HT1080 (cell line): ENCODE results near the gene BAG1. TPM values are rescaled to one million over a fixed set of nuclear protein-coding genes. Genes with fewer than 3 reads are reported as not detected.

Source experiments
- DNase-seq: peaks from one replicate; pipeline ENCODE4 v3.0.0-alpha.2; 2015; ENCODE audit warnings: low read depth
- total RNA-seq: library from RNA; depleted of rRNA; stranded (reverse); fragments of >200 nt; shearing (Covaris generic); gene quantifications from 2 replicates; pipeline ENCODE4 v1.2.3, GENCODE V29; 2014

The BAG1 gene
- total RNA-seq, 1 experiment from 2014 or later, result 65.7 TPM

GRCh38 chr9:33277484-33277883, 13.0 kb upstream of the BAG1 start:
- DNase-seq, result no peak

DNA sequence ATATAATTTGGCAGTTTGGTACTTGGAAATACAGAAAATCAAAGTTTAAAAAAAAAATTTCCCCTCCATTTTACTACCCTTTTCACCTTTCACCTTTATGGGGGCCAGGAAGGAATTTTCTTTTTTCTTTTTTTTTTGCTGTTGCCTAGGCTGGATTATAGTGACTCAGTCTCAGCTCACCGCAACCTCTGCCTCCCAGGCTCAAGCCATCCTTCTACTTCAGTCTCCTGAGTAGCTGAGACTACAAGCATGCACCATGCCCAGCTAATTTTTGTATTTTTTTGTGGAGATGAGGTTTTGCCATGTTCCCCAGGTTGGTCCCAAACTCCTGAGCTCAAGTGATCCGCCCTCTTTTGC, 9.4 kb upstream of the BAG1 start:
- DNase-seq, result peak; percentile 69

DNA sequence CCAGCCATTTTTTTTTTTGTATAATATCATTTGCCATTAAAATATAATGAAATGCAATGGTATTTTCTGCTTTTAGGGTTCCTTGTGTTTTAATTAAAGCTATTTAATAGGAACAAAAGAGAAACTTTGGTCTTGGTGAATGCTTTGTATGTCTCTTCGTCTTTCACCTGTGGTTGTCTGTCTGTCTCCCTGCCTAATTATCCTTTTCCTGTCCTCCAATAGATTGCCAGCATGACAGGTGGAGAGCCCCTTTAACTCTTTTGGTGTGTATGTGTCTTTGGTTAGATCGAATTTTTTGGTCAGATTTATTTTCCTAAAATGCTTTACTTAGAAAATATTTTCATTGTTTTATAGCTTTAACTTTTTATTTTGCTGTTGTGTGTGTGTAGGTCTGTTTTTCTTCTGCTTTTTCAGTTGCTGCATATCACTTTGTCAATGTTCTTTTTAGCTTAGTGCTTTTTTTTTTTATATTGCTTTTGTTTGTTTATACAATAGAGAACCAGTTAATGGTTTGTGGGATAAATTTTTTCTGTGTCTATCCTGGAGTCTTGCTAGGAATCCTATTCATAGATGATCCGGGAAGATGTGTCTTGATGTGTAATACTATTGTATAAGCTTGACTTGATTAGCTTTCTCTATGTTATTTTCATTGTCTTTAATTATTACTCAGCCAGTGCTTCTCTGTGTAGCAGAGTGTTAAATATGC, 8.9 kb upstream of the BAG1 start:
- DNase-seq, result no peak

DNA sequence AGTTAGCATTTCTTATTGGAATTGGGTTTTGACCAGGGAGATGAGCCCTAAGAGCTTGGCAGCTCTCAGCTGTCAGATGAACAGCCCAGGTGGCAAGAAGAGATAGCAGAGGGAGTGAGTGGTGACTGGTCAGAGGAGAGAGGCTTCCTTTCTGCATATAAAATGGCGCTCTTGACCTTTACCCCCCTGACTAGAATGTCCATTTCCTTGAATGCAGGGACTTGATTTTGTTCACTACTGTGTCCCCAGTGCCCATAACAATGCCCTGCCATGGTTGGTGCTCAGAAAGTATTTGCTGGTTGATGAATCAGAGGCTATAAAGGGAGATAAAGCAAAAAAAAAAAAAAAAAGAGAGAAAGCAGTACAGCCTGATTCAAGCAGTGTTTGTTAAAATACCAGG, 7.6 kb upstream of the BAG1 start:
- peak; percentile 20 for DNase-seq

GRCh38 chr9:33270146-33270545, 5.6 kb upstream of the BAG1 start:
- no peak for DNase-seq

DNA sequence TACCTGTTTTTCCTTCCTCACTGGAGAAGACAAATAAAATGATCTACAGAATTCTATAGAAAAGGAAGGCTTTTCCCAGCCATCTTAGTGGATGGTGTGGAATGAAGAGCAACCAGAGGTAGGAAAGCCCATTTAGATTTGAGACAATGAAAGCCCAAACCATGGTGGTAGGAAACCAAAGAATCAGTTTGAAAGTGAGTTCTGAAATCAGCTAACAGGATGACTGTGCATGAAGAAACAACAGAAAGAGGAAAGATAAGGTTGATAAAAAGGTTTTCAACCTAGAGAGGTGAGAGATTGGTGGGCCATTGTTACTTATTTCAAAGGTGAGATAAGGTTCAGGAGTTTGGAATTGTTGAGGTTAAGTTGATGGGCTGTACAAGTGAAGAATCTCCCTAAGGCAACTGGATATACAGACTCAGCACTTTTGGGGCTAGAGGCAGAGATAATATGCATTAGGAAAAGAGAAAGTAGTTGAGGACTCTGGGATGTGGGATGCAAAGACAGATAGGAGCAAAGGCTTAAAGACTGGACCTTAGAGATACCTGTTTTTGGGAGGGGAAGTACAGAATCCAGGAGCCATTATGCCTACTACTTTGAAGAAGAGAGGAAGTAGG, 2.8 kb upstream of the BAG1 start:
- no peak for DNase-seq

DNA sequence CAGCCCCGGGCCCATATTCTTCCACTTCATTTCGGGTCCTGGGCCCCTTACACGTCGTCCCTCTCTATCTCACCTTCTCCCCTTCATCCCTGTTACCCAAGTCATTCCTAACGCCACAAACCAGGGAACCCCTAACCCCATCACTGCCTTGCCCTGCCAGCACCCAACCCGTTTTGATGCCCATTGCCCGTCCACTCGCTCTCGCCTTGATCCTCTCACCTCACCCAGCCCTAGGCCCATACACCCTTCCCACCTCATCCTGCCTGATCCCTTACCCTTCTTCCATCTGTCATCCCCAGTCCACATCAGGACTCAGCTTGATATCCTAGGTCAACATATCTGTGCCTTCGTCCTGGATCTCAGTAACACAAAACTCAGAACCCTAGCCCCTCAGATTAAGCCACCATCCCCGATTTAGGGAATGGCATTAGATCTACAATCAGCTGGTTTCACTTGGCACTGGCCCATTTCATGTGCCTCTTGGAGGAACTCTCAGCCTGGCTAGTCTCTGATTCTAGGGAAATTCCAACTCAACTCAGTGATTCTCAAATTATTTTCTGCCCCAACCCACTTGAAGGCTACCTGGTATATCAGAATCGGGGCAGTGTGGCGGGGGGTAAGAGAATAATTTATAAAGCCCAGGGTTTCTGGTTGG, 830 bp upstream of the BAG1 start:
- DNase-seq, result no peak

DNA sequence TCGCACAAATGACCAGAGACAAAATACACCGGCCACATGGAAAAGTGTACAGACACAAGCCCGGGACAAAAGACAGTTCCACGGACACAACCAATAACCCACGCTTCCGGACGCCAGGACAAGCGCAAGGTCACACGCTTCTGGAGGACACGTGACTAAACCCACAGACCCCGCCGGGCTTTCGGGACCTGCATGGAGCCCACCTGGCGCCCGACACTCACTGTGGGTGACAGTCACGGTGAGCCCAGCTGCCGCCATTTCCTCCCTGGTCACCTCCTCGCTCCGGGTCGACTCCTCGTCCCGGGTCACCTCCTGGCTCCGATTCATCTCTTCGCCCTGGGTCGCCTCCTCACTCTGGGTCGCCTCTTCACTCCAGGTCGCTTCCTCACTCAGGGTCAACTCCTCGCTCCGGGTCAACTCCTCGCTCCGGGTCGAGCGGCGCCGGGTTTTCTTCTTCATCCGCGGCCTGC, 470 bp downstream of the BAG1 start:
- DNase-seq, result peak; percentile 11

- peak; percentile 15 for DNase-seq
These were observed 1.1 kb downstream of the BAG1 start for GRCh38 chr9:33263131-33264002.

DNA sequence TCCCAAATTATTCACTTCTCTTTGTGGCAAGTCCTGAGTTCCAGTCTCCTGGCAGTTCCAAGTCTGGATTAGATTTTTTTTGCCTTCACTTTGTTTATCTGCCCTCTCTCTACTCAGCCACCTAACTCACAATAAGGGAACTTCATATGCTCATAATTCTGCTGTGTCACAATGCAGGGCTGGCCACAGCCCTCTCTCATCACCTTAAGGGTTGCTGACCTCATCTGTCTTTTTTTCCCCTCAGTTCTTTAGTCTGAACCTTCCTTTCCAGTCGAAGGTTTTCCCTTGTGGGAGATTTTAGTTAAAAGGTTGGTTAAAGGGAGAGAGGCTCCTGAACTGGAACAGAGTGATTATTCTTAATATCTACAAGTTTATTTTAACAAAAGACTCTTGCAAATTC, 4.1 kb downstream of the BAG1 start:
- DNase-seq, result no peak

GRCh38 chr9:33257276-33257675, 7.2 kb downstream of the BAG1 start:
- no peak for DNase-seq

DNA sequence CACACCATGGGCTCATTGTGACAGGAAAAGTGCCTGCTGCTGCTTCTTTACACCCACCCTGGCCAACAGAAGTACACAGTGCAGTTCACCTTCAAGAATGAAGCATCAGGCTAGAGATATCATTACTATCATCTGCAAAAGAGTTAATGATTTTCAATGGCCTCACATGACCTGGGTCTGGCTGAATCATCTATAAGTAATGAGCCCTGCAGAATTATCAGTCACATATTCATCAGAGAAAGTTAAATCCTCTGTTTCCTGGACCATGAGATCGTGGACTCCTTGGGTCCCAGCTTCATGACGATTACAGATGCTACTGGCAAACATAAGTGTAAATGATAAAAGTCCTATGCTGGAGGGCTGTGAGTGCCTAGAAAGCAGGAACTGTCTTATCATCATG, 8.3 kb downstream of the BAG1 start:
- no peak for DNase-seq

DNA sequence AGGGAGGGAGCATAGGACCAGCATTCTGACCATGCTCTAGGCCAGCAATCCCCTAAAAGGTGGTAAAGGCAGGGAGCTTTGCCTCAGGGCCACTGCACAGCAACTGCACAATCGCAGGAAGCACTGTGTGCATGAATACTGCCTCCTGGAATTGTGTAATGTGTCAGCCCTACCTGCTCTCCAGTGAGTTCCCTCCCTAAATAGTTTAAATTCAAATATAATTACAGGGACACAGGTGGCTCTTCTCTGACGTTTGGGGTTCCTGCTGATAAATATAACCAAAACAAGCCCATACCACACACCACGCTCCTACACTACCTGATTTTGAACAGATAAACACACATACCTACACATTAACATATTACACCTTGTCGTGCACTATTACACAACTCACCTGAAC, 9.0 kb downstream of the BAG1 start:
- DNase-seq, result no peak

DNA sequence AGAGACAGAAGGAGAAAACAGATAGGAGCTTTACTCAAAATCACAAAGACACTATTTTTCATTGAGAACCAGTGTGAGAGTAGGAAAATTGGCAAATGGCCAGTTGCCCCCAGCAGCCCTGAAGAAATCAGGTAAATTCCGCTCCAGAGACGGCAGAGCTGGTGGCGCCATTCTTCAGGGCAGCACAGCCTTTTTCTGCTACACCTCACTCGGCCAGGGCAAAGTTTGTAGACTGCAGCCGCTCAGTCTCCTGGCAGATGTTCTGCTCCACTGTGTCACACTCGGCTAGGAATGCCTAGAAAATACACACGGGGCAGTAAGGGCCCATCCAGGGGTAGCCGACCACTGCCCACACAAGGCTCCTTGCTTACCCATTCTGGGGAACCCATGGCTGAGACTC, 9.5 kb downstream of the BAG1 start:
- DNase-seq, result no peak

GRCh38 chr9:33254211-33254610, 10.3 kb downstream of the BAG1 start:
- DNase-seq, result no peak

- DNase-seq, result peak; percentile 39
These were observed 14.0 kb downstream of the BAG1 start for GRCh38 chr9:33250458-33250995.

- no peak for DNase-seq
These were observed 14.5 kb downstream of the BAG1 start for GRCh38 chr9:33249983-33250382.

- DNase-seq, result peak; percentile 29
These were observed 15.3 kb downstream of the BAG1 start for GRCh38 chr9:33249087-33249658.

- DNase-seq, result no peak
These were observed 15.9 kb downstream of the BAG1 start for GRCh38 chr9:33248606-33249005.

- no peak for DNase-seq
These were observed 18.1 kb downstream of the BAG1 start for GRCh38 chr9:33246269-33246860.

GRCh38 chr9:33245341-33245740, 19.2 kb downstream of the BAG1 start:
- no peak for DNase-seq
